Epithelial cell of esophagus (primary cell): Measurements from ENCODE around the gene PTK6.
A peak's percentile ranks its signal among the peaks of the same experiment; 100 is the strongest.

Experiments used
- DNase-seq: peaks from one replicate; pipeline ENCODE4 v3.0.0; 2010; ENCODE audit warnings: low read depth
- H3K4me3 ChIP-seq: 2 replicates; pipeline ENCODE4 v1.5.1; 2011; ENCODE audit warnings: mild to moderate bottlenecking, low read length, control low read depth
- TF ChIP-seq, protein P1 (sequence below): IDR thresholded peaks from 2 replicates; pipeline ENCODE4 v1.5.1; 2011; ENCODE audit warnings: low read depth, mild to moderate bottlenecking, low read length, control low read depth, inconsistent platforms; ENCODE audit not compliant: insufficient read depth; ENCODE audit errors: missing control alignments

Gene PTK6

DNA sequence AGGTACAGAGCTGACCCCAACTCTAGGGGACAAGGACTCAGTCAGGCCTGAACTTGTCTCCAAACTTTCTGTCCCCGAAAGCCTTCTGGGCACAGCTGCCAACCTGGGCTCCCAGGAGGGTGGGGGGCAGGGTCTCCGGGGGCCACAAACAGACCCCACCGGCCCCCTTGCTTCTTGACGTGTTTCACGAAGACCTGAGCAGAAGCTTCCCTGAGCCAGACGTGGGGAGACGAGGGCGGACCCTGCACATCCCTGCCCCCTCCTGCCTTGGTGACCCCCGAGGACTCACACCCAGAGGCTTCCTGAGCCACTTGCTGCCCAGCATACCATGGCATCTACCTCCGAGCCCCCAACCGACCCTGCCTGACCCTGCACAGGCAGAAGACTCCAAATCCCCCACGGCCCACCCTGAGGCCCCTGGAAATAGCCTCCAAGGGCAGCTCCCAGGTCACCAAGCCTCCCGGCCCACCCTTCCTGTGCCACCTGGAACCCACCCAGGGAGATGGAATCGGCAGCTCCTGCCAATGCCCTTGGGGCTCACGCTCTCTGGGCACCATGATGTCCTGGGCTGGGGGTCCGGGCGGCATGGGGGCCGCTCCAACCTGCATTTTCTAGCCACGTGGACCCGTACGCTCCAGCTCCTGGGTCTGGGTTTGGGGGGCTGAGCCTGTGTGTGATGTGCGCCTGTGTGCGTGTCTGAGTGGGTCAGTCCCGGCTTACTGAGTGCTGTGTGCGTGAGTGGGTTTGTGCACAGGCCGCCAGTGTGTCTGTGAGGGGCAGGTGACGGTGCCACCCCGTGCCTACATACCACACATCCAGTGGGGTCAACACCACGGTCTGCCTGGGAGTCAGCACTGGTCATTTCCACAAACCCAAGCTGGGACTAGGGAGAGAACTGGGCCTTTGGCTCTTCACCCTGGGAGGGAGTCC, 2.5 kb upstream of the PTK6 start:
- H3K4me3 ChIP-seq: no peak overlapping the region
- TF ChIP-seq, protein P1, sequence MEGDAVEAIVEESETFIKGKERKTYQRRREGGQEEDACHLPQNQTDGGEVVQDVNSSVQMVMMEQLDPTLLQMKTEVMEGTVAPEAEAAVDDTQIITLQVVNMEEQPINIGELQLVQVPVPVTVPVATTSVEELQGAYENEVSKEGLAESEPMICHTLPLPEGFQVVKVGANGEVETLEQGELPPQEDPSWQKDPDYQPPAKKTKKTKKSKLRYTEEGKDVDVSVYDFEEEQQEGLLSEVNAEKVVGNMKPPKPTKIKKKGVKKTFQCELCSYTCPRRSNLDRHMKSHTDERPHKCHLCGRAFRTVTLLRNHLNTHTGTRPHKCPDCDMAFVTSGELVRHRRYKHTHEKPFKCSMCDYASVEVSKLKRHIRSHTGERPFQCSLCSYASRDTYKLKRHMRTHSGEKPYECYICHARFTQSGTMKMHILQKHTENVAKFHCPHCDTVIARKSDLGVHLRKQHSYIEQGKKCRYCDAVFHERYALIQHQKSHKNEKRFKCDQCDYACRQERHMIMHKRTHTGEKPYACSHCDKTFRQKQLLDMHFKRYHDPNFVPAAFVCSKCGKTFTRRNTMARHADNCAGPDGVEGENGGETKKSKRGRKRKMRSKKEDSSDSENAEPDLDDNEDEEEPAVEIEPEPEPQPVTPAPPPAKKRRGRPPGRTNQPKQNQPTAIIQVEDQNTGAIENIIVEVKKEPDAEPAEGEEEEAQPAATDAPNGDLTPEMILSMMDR: no peak
- no peak for DNase-seq

DNA sequence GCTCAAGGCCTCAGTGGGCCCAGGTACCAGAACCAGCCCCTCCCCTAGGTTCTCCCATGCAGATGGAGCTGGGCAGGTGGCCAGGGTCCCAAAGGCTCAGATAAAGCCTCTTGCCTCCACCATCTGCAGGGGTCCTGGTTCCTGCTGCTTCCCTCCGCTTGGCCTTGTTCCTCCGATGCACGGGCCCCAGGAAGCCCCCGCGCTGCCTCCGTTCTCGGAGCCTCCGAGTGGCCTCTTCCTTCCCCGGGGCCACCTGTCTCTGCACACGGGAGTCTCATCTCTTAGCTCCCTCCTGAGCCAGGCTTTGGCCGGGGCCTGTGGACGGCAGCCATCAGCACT, 1.9 kb upstream of the PTK6 start:
- TF ChIP-seq, protein P1: no peak
- H3K4me3 ChIP-seq: no peak overlapping the region
- DNase-seq: no peak

DNA sequence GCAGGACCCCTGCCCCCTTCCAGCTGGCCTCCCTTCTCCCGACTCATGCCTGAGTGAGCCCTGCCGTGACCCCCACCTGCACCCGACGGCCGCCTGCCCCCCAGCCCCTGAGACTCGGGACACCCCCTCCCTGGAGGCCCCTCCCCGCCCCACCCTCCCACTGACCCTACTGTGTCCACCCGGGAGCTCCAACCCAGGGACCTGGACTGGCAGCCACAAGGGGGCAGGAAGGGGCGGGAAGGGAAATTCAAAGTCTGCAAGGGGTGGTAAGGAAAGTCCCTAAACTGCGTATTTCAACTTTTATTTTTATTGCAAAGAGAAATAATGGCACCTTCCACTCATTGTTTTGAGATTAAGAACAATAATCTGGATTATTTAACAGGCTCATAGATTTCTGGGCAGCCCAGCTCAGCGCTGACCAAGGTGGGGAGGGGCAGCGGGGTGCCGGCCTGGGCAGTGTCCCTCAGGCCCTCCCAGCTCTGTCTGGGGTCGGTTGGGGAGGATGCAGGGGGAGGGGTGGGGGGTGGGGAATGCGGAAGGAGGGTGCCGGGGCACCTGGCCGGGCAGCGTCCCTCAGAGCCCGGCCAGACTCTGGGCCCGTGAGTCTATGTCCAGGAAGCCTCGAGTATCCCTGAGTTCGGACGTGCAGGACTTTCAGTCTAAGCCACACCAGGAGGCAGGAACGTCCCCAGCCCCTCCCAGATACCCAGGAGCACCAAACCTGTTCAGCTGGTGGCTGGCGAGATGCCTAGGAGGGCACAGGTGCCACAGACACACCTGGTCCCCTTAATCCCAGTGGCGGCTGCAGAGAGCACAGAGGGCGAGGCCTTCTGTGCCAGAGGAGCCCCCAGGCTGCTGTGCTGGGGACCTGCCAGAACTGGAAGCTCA, 1.3 kb upstream of the PTK6 start:
- DNase-seq: peak; percentile 75
- TF ChIP-seq, protein P1: no peak
- H3K4me3 ChIP-seq: no peak overlapping the region

DNA sequence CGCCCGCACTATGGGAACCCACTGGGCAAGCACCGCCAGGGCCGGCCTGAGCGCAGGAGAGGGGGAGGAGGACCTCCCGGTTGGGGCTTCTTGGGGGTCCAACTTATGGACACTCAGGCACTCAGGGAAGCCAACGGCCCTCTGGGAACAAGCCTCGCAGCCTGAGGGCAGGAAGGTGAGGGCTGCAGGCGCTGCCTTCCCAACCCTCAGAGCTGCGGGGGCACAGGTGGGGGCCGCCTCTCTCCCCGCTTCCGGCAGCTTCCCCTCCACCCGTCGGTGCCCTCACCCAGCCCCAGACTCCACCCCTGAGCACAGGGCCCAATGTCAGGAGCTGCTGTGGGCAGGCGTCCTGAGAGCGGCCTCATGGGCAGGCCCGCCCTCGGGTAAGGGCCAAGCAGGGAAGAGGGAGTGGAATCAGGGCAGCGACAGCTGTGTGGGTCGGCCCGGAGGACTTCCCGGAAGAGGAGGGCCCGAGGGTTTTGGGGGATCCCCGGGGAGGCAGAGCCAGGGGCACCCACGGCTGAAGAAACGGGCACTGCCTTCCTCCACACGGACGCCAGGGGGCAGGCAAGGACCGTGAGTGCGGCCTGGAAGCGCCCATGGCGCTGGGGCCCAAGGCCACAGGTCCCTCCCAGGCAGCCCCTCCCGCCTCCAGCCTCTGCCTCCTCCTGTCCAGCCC, 488 bp upstream of the PTK6 start:
- TF ChIP-seq, protein P1: peak; percentile 81
- peak overlapping the region; percentile 24 for H3K4me3 ChIP-seq
- DNase-seq: peak; percentile 92

DNA sequence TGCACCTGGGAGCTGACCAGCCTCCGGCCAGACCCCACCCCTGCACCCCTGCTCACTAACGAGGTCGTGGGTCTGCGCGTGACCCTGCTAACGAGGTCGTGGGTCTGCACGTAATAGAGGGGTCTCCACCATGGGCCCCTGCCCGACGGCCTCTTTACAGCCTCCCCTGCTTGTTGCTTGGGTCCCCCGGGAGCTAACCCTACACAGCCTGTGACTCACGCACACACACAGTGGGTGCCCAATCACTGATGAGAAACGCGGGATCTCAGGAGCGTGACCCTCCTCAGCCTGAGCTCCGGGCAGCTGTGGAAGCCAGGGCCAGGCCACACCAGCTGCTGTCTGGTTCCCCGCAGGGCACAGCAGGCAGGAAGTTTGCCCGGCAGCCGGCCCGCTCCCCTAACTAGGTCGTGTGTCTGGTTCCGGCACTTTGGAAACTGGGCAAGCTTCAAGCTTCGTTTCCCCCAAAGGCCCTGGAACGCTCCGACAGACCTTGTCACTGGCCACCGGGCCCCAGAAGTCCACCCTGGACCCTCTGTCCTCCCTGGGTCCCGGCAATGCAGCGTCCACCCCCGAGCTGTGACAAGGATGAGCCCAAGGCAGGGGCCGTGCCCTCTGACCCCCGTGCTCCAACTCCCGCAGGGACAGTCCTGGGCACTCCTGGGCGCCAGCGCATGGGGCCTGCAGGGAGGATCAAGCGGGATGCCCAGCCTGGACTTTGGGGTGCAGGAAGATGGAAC, 767 bp downstream of the PTK6 start:
- TF ChIP-seq, protein P1: no peak
- DNase-seq: peak; percentile 42

More for the DNA sequence above, 767 bp downstream of the PTK6 start:
- H3K4me3 ChIP-seq: peak overlapping the region; percentile 19
